ENCODE measurements around the gene CDC42BPB.
"Not testable (repeated sequence)": the region's sequence is repeated elsewhere in the genome, so short reads cannot be mapped to it uniquely, and the experiment has no call there.

The CDC42BPB gene

DNA sequence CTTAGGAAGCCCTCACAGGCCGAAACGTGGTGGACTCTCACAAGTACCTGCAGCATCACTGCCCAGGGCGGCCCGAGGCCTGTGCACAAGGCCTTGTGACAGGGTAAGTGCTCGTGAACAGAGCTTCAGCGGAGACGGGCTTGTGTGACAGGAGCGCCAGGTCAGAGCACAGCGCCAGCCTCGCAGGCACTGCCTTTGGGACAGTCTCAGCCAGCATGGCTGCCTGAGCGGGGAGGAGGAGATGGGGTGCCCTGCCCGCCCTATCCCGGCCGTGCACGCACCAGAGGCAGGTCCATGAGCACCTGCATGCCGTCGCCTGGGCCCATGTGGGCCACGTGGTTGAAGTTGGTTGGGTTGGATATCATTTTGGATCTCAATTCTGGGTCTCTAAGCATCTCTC, 118.0 kb downstream of the CDC42BPB start:
- no peak for DNase-seq

DNA sequence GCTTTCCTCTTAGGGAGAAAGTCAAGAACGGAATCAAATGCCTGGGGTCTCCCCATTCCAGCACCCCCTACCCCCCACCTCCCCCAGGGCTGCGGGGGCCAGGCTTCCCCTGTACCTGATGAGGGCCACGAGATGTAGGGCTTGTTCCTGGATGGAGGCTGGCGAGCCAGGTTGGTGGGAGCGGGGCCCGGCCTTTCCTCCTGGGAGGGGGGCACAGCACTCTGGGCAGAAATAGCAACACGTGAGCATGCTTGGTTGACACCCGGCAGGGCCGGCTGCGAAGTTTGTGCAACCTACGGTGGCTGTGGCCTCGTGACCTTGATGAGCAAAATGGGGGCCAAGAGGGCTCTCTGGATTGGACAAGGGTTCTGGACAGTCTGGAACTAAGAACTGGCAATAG, 119.2 kb downstream of the CDC42BPB start:
- no peak for DNase-seq

- DNase-seq, result no peak
These were observed 119.8 kb downstream of the CDC42BPB start for GRCh38 chr14:102937331-102938175.

DNA sequence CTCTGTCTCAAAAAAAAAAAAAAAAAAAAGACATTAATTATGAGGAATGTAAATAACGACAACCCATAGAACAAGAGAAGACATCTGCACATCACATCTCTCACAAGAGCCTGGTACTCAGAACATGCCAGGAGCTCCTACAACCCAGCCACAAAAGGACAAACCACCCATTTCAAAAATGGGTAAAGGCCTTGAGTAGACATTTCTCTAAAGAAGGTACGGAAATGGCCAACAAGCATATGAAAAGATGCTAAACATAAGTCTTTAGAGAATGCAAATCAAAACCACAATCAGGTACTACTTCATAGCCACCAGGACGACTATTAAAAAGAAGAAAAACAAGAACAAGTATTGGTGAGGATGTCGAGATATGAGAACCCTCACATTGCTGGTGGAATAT, 121.6 kb downstream of the CDC42BPB start:
- no peak for DNase-seq

DNA sequence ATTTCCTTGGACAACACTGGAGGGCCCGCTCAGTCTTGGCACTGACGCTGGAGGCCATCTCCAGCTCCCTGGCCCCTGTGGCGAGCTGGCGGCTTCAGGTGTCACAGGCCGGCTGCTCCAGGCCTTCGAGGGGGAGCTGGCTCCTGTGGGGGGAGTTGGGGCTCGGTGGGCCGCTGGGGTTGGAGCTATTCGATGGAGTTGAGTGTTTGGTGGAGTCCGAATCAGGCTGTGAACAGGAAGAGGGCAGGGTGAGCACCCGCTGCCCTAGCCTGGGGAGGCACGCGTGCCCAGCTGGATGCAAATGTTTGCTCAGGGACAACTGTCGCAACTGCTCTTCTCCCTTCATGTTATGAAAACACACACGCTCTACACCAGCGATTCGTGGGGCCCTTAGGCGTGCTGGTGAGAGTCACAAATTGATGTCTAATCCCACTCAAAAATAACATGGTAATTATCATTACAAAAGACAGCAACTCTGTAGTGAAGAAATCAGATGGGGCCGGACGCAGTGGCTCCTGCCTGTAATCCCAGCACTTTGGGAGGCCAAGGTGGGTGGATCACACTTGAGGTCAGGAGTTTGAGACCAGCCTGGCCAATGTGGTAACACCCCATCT, 123.6 kb downstream of the CDC42BPB start:
- DNase-seq, result no peak

DNA sequence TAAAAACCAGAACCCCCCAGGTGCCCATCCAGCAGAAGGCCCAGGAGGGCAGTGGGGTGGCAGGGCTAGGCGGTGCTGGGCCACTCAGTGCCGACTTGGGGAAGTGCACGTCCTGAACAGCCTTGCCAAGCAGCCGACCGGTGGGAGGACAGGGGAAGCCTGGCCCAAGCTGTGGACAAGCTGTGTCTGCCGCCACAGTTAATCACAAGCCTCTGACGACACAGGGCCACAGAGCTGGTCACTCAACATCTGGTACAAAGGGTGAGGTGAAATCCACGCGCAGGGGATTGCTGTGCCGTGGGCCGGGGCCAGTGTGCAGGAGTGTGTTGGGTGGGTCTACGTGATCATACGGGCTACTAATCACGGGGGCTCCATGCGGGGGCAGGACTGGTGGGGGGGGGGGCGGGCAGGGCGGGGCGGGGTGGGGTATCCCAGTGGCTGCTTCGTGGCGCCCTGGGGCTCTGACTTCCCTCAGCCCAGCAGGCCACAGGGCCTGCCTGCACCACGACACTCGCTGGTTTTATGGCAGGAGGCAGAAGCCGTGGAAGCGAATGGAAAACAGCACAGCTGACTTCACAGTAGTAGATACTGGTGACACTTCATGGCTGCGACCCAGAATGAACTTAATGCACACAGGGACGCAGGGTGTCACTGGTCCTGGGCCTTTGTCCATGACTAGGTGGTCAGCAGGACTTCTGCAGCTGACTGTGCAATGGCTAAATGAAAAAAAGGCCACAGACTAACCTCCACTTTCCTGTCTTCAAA, 124.7 kb downstream of the CDC42BPB start:
- no peak for DNase-seq

DNA sequence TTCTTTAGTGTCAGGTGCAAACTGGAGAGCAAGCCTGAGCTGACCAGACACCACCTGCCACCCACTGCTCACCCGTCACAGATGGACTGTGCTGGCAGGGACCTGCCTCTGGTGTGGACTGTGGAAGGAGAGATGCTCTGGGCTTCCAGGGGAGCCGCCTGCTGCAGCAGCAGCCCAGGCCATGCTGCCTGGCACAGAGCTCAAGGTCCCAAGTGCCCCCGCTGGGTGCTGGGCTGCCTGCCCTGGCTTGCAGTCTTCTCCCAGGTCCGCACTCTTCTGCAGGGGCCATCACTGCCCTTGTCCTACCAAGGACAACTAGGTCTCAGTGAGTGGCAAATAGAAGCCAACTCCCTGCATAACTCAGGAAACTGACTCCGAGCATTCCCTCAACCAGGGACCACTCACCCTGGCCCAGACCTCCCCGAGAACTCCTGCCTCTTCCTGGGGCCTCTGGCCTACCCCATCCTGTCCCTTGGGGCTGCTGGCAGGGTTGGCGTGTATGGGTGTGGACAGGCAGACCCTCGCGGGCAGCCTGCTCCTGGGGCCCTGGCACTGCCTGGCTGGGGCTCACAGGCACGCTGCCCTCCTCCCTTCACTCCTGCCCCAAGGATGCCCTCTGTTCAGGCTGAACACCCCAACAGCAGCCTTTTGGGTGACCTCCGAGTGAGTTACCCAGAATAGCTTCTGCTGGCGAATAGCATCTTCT, 125.6 kb downstream of the CDC42BPB start:
- no peak for DNase-seq

DNA sequence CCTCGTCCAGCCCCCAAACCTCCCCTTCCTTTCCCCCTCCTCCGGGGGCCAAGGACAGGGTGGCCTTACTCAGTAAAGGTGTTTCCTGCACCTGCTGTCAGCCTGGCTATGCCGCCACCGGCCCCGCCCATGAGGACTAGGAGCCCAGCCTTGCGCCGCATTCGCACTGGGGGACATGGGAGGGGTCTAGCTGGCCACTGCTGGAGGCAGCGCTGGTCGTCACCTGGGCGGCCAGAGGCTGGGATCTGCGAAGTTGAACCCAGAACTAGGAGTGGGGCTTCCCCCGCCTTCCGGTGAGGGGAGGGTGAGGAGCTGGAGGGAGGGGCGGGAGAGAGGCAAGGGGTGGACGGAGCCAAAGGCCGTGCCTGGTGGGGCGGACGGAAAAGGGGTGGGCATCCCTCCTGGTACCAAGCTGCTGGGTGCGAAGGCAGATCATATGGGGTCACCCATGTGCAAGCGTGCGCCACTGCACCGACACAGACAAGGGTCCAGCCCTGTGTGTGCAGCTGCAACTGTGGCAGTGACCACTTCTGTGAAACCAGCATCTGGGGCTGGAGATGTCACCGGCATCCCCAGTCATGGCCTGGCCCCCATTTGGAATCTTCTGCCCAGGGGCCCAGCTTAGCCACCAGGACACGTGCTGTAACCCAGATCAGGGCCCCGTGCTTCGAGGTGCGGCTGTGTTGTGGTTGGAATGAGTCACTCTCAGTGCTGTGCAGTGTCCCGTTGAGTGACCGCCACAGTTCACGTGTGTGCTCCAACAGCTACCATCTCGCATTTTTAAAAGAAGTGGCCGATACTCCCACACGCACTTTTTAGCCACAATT, 126.4 kb downstream of the CDC42BPB start:
- no peak for DNase-seq

DNA sequence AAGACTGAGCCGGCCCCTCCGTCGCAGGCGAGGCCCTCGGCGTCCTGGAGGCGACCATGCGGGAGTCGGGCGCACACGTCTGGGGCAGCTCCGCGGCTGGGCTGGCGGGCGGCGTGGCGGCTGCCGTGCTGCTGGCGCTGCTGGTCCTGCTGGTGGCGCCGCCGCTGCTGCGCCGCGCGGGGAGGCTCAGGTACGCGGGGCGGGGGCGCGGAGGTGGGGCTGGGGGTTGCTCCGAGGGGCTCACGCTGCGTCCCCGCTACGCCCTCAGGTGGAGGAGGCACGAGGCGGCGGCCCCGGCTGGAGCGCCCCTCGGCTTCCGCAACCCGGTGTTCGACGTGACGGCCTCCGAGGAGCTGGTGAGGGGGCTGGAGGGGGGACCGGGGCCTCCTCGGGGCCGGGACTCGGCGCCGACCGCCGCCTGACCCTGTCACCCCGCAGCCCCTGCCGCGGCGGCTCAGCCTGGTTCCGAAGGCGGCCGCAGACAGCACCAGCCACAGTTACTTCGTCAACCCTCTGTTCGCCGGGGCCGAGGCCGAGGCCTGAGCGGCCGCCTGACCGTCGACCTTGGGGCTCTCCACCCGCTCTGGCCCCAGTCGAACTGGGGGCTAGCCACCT, 127.1 kb downstream of the CDC42BPB start:
- DNase-seq, result no peak

- no peak for DNase-seq
These were observed 127.9 kb downstream of the CDC42BPB start for GRCh38 chr14:102929241-102930137.

- DNase-seq, result no peak
These were observed 128.7 kb downstream of the CDC42BPB start for GRCh38 chr14:102928412-102929240.

- no peak for DNase-seq
These were observed 129.4 kb downstream of the CDC42BPB start for GRCh38 chr14:102927878-102928411.

GRCh38 chr14:102927346-102927877, 129.9 kb downstream of the CDC42BPB start:
- DNase-seq, result no peak

DNA sequence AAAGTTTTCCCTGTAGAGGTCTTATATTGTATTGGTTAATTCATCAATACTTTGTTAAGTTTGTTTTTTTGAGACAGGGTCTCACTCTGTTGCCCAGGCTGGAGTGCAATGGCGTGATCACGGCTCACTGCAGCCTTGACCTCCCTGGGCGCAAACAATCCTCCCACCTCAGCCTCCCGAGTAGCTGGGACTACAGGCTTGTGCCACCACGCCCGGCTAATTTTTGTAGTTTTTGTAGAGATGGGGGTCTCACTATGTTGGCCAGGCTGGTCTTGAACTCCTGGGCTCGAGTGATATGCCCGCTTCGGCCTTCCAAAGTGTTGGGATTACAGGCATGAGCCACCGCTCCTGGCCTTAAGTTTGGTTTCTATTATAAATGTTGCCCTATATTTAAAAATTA, 130.5 kb downstream of the CDC42BPB start:
- DNase-seq, result not testable (repeated sequence)

- no peak for DNase-seq
These were observed 131.2 kb downstream of the CDC42BPB start for GRCh38 chr14:102926104-102926503.

GRCh38 chr14:102925646-102926045, 131.7 kb downstream of the CDC42BPB start:
- DNase-seq, result no peak

DNA sequence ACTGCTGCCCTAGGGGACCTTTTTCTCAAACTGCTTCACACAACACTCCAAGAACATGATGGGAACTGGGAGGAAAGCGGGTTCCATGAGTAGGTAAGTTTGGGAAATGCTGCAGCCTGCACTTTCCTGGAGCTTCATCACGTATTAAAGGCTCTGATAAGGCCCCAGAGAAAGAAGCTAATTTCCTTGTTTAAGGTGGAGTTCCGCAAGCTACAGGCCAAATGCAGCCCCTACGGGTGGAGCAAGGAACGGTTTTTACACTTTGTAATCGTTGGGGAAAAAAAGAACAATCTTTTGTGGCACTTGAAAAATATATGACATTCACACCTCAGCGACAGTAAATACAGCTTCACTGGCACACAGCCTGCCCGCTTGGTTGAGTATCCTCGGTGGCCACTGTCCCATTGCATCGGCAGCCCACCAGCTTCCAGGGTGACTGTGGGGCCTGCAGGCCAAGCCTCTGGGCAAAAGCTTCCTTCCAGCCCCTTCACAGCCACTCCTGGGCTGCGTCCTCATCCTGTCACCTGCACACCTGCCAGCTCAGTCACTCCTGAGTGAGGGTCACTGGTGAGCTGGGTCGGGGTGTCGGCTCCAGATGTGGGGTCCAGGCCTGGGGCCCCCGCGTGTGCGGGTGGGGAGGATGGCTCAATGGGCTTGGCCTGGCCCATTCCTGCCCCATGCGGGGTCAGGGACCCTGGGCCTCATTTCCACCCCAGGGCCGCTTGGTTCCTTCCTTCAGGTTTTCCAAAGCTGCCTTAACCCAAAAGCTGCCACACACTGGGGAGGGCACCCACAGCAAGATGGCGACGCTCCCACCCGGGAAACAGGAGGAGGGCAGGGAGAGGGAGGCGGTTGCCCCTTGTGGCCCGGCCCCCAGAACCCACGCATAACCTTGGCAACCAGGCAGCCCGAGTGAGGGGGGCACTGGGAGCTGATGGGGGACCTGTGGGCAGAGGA, 132.4 kb downstream of the CDC42BPB start:
- no peak for DNase-seq

DNA sequence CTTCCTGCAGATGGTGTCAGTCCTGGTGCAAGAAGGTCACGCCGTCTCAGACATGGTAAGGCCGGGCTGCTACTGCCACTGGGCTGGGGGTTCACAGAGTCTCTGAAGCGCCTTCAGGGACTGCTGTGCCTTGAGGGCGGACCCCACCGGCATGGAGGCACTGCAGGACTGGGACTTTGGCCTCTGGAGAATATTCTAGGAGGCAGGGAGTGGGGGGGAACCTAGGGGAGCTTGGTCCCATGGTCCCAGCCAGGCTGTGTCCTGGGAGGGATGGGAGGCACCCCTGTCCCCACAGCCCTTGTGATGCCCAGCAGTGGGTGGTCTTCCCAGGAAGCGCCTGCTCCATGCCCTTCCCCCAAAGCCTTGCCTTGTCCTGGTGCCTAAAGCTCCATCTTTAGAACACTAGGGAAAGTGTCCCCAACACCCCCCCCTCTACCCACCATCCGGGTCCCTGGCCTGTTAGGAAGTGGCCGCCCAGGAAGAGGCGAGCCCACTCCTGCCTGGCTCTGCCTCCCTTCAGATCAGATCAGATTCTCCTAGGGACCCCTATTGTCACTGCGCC, 133.3 kb downstream of the CDC42BPB start:
- no peak for DNase-seq
